WTC11 (cell line): ENCODE measurements around the gene DBH. TPM values are rescaled to one million over a fixed set of nuclear protein-coding genes. Genes with fewer than 3 reads are reported as not detected.
A peak's percentile ranks its signal among the peaks of the same experiment; 100 is the strongest.

Experiments used
- ATAC-seq: fragments of 200-7000 bp; cut with Tn5 transposase; 2 replicates; pipeline ENCODE4 v1.10.0; 2021; ENCODE audit warnings: mild to moderate bottlenecking, moderate library complexity
- CTCF ChIA-PET: fragments of 300-600 bp; sonication (Branson Sonifier 250); formaldehyde crosslinking; loops from one replicate; lab custom pipeline; 2021; ENCODE audit warnings: antibody characterized with exemption; lab: Charles Lee
- POLR2A ChIA-PET: fragments of 350-600 bp; sonication (Branson Sonifier 250); formaldehyde crosslinking; loops from one replicate; lab custom pipeline; 2021; ENCODE audit warnings: antibody characterized with exemption; lab: Charles Lee
- DNase-seq: peaks from one replicate; pipeline ENCODE4 v3.0.0; 2021; ENCODE audit warnings: low spot score
- H3K27ac Mint-ChIP-seq: 2 replicates; pipeline ENCODE4 v1.8.0; 2021; ENCODE audit warnings: mixed read lengths
- H3K27me3 Mint-ChIP-seq: 2 replicates; pipeline ENCODE4 v1.8.0; 2021; ENCODE audit warnings: low read depth, mild to moderate bottlenecking, moderate library complexity, mixed read lengths
- H3K36me3 Mint-ChIP-seq: 2 replicates; pipeline ENCODE4 v1.8.0; 2021; ENCODE audit warnings: mixed read lengths
- H3K4me1 Mint-ChIP-seq: 2 replicates; pipeline ENCODE4 v1.8.0; 2022; ENCODE audit warnings: mixed read lengths
- H3K4me3 Mint-ChIP-seq: 2 replicates; pipeline ENCODE4 v1.8.0; 2021; ENCODE audit warnings: mild to moderate bottlenecking, moderate library complexity, mixed read lengths
- H3K9me3 Mint-ChIP-seq: 2 replicates; pipeline ENCODE4 v1.8.0; 2021; ENCODE audit warnings: mixed read lengths
- EMX1 ChIP-seq: fragments of 250-450 bp; sonication (Bioruptor Pico); IDR thresholded peaks from 2 replicates; pipeline ENCODE4 v1.8.0; 2021; ENCODE audit warnings: mild to moderate bottlenecking
- ETV6 ChIP-seq: sonication (generic); formaldehyde crosslinking; IDR thresholded peaks from 2 replicates; pipeline ENCODE4 v1.8.1; 2022; ENCODE audit warnings: mild to moderate bottlenecking, missing genetic modification reagents
- HMGXB4 ChIP-seq: sonication (generic); formaldehyde crosslinking; IDR thresholded peaks from 2 replicates; pipeline ENCODE4 v1.8.1; 2023; ENCODE audit warnings: mild to moderate bottlenecking, moderate library complexity, missing genetic modification reagents
- MAX ChIP-seq: sonication (generic); formaldehyde crosslinking; IDR thresholded peaks from 2 replicates; pipeline ENCODE4 v1.8.0; 2022; ENCODE audit warnings: mild to moderate bottlenecking, missing genetic modification reagents
- NFYB ChIP-seq: sonication (generic); formaldehyde crosslinking; conservative IDR thresholded peaks from 2 replicates; pipeline ENCODE4 v1.8.0; 2022; ENCODE audit warnings: low read depth, missing genetic modification reagents
- PRRX2 ChIP-seq: fragments of 250-450 bp; sonication (Bioruptor Pico); IDR thresholded peaks from 2 replicates; pipeline ENCODE4 v1.8.0; 2021; ENCODE audit warnings: mild to moderate bottlenecking
- RORB ChIP-seq: fragments of 250-450 bp; sonication (Bioruptor Pico); IDR thresholded peaks from 2 replicates; pipeline ENCODE4 v1.9.0; 2021; ENCODE audit warnings: mild to moderate bottlenecking
- ZBTB21 ChIP-seq: sonication (generic); formaldehyde crosslinking; IDR thresholded peaks from 2 replicates; pipeline ENCODE4 v1.8.1; 2023; ENCODE audit warnings: mild to moderate bottlenecking, missing genetic modification reagents, borderline replicate concordance
- ZMAT4 ChIP-seq: fragments of 250-450 bp; sonication (Bioruptor Pico); IDR thresholded peaks from 2 replicates; pipeline ENCODE4 v1.9.0; 2021; ENCODE audit warnings: mild to moderate bottlenecking
- ZNF263 ChIP-seq: sonication (generic); formaldehyde crosslinking; IDR thresholded peaks from 2 replicates; pipeline ENCODE4 v1.8.1; 2022; ENCODE audit warnings: low read depth, mild to moderate bottlenecking, moderate library complexity, missing genetic modification reagents
- total RNA-seq: library from RNA; stranded (reverse); gene quantifications from 3 replicates; pipeline ENCODE4 v1.2.3, GENCODE V29; 2021
- TF ChIP-seq, protein P1 (sequence below): sonication (generic); formaldehyde crosslinking; conservative IDR thresholded peaks from 2 replicates; pipeline ENCODE4 v1.8.1; 2023; ENCODE audit warnings: mild to moderate bottlenecking, low read depth, missing genetic modification reagents, moderate library complexity
- TF ChIP-seq, protein P2 (sequence below): fragments of 250-450 bp; sonication (Bioruptor Pico); IDR thresholded peaks from 2 replicates; pipeline ENCODE4 v1.9.0; 2021; ENCODE audit warnings: mild to moderate bottlenecking
- TF ChIP-seq, protein P3 (sequence below): fragments of 250-450 bp; sonication (Bioruptor Pico); IDR thresholded peaks from 2 replicates; pipeline ENCODE4 v1.9.0; 2021; ENCODE audit warnings: moderate library complexity, mild to moderate bottlenecking, inconsistent platforms, borderline replicate concordance
- TF ChIP-seq, protein P4 (sequence below): sonication (generic); formaldehyde crosslinking; IDR thresholded peaks from 2 replicates; pipeline ENCODE4 v1.8.1; 2023; ENCODE audit warnings: mild to moderate bottlenecking, missing genetic modification reagents, moderate library complexity
- TF ChIP-seq, protein P5 (sequence below): sonication (generic); formaldehyde crosslinking; IDR thresholded peaks from 2 replicates; pipeline ENCODE4 v1.8.1; 2022; ENCODE audit warnings: mild to moderate bottlenecking, moderate library complexity, missing genetic modification reagents

The DBH gene
- total RNA-seq, 1 experiment from 2014 or later, result 0.24 TPM

- TF ChIP-seq, protein P1, sequence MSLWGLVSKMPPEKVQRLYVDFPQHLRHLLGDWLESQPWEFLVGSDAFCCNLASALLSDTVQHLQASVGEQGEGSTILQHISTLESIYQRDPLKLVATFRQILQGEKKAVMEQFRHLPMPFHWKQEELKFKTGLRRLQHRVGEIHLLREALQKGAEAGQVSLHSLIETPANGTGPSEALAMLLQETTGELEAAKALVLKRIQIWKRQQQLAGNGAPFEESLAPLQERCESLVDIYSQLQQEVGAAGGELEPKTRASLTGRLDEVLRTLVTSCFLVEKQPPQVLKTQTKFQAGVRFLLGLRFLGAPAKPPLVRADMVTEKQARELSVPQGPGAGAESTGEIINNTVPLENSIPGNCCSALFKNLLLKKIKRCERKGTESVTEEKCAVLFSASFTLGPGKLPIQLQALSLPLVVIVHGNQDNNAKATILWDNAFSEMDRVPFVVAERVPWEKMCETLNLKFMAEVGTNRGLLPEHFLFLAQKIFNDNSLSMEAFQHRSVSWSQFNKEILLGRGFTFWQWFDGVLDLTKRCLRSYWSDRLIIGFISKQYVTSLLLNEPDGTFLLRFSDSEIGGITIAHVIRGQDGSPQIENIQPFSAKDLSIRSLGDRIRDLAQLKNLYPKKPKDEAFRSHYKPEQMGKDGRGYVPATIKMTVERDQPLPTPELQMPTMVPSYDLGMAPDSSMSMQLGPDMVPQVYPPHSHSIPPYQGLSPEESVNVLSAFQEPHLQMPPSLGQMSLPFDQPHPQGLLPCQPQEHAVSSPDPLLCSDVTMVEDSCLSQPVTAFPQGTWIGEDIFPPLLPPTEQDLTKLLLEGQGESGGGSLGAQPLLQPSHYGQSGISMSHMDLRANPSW (CRISPR knock-in tag), result no peak
These were observed 65.3 kb downstream of the DBH start (continued) for GRCh38 chr9:133701321-133701980.

DNA sequence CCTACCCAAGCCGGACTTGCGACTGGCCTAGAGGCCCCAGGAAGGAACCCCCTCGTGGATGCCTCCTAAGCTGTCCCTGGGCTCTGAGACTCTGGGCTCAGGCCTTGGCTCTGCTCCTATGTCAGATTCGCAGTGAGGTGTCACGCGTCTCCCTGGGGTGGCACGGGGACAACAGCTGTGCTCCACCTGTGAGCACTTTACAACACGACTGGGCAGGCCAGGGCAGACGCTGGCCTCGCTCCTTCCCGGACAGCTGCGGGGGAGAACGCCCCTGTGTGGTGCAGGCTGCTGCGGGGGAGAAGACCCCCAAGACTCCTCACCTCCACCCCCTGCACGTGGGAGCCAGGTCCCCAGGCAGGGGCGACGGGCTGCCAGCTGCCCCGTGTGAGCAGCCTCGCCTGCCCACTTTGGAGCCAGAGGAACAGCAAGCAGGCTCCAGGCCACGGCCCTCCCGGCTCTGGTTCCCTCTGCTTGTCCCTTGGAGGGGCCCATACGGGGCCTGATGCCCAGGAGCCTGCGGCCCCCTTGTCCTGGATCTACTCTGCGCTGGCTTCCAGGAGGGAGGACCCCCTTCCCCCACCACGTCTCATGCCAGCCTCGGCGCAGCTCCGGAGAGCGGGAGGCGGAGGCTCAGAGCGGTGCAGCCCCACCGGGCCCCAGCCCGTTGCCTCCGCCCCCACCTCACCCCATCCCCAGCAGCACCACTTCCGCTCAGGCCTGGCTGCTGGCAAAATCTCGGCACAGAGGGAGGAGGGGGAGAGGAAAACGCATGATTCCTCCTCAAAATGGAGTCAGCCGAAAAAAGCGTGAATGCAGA lies 66.0 kb downstream of the DBH start:
- DNase-seq, result peak; percentile 21
- Mint-ChIP-seq H3K4me3 (no peak overlapping the region), H3K36me3 (no peaks in the 10 kb centered on the region), H3K27me3 (no peaks in the 10 kb centered on the region), H3K4me1 (peaks cover 4% of the 10 kb centered on the region; the same call in 1 of the 2 replicates), H3K27ac (no peak overlapping the region), H3K9me3 (0 out of 2 replicates have a peak, but pooled peaks cover 4% of the 10 kb centered on the region)
- ATAC-seq, result peak; percentile 78
- TF ChIP-seq ETV6 (CRISPR knock-in tag) (no peak), HMGXB4 (no peak), MAX (CRISPR knock-in tag) (0 out of 2 replicates have a peak, but pooled peaks have one; percentile 36), ZNF263 (CRISPR knock-in tag) (no peak), ZMAT4 (no peak), NFYB (no peak)
- TF ChIP-seq, protein P2, sequence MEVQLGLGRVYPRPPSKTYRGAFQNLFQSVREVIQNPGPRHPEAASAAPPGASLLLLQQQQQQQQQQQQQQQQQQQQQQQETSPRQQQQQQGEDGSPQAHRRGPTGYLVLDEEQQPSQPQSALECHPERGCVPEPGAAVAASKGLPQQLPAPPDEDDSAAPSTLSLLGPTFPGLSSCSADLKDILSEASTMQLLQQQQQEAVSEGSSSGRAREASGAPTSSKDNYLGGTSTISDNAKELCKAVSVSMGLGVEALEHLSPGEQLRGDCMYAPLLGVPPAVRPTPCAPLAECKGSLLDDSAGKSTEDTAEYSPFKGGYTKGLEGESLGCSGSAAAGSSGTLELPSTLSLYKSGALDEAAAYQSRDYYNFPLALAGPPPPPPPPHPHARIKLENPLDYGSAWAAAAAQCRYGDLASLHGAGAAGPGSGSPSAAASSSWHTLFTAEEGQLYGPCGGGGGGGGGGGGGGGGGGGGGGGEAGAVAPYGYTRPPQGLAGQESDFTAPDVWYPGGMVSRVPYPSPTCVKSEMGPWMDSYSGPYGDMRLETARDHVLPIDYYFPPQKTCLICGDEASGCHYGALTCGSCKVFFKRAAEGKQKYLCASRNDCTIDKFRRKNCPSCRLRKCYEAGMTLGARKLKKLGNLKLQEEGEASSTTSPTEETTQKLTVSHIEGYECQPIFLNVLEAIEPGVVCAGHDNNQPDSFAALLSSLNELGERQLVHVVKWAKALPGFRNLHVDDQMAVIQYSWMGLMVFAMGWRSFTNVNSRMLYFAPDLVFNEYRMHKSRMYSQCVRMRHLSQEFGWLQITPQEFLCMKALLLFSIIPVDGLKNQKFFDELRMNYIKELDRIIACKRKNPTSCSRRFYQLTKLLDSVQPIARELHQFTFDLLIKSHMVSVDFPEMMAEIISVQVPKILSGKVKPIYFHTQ (CRISPR knock-in tag), result no peak
- CTCF ChIA-PET, result interaction anchor here (0.7 to 2.7 kb wide), 6 partner anchors 11 to 360 kb away, joined by 3 to 13 read pairs (median 4); no protein-coding TSS in a partner anchor
- POLR2A ChIA-PET, result no interaction called here

DNA sequence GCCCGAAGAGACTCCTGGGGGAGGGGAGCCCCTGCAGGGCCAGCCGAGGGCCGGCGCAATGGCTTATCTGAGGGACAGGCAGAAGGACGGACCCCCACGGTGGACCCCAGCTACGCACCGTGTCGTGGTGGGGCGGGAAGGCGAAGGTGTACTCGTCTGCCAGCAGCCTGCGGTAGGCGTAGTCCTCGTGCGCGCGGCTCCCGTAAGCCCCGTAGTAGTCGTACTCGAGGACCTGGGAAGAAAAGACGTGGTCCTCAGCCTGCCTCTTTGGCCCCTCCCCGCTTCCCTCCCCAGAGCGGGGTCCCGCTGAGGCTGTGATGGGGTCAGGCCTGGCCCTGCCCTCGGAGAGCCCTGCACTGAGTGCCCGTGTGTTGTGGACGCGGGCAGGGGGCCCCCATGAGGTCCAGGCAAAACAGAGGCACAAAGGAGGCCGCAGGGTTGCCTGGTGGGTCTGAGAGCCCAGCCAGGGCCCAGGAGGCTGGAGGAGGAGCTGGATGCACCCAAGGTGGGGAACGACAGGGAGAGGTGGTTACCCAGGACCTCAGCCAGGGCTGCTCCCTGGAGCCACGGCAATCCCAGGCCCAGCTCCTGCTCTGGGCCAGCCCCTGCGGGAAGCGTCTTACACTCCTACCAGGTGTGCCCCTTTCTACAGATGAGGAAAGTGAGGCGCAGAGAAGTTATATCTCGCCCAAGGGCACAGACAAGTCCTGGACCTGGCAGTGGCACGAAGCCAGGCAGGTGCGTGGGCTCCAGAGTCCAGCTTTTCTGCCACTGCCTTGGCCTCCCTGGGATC lies 66.8 kb downstream of the DBH start:
- peak; percentile 57 for ATAC-seq
- DNase-seq, result peak; percentile 31
- no peaks in the 10 kb centered on the region for H3K36me3 Mint-ChIP-seq
- CTCF ChIA-PET, result interaction anchor here (1.0 to 2.7 kb wide), 4 partner anchors 11 to 40 kb away, joined by 3 to 13 read pairs (median 4); no protein-coding TSS in a partner anchor
- H3K4me1 Mint-ChIP-seq, result peaks cover 4% of the 10 kb centered on the region; the same call in 1 of the 2 replicates
- H3K4me3 Mint-ChIP-seq, result no peak overlapping the region
- no peaks in the 10 kb centered on the region for H3K27me3 Mint-ChIP-seq
- no peak overlapping the region for H3K27ac Mint-ChIP-seq
- POLR2A ChIA-PET, result no interaction called here
- 0 out of 2 replicates have a peak, but pooled peaks cover 4% of the 10 kb centered on the region for H3K9me3 Mint-ChIP-seq
- TF ChIP-seq, protein P3, sequence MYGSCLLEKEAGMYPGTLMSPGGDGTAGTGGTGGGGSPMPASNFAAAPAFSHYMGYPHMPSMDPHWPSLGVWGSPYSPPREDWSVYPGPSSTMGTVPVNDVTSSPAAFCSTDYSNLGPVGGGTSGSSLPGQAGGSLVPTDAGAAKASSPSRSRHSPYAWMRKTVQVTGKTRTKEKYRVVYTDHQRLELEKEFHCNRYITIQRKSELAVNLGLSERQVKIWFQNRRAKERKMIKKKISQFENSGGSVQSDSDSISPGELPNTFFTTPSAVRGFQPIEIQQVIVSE (CRISPR knock-in tag), result no peak
- no peak for TF ChIP-seq RORB
- no peak for TF ChIP-seq PRRX2 (CRISPR knock-in tag)
- no peak for TF ChIP-seq EMX1 (CRISPR knock-in tag)
- TF ChIP-seq, protein P4, sequence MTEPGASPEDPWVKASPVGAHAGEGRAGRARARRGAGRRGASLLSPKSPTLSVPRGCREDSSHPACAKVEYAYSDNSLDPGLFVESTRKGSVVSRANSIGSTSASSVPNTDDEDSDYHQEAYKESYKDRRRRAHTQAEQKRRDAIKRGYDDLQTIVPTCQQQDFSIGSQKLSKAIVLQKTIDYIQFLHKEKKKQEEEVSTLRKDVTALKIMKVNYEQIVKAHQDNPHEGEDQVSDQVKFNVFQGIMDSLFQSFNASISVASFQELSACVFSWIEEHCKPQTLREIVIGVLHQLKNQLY (CRISPR knock-in tag), result peak; percentile 40; the same call in 1 of the 2 replicates
- TF ChIP-seq, protein P5, sequence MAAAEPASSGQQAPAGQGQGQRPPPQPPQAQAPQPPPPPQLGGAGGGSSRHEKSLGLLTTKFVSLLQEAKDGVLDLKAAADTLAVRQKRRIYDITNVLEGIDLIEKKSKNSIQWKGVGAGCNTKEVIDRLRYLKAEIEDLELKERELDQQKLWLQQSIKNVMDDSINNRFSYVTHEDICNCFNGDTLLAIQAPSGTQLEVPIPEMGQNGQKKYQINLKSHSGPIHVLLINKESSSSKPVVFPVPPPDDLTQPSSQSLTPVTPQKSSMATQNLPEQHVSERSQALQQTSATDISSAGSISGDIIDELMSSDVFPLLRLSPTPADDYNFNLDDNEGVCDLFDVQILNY (CRISPR knock-in tag), result 0 out of 2 replicates have a peak, but pooled peaks have one; percentile 36
- TF ChIP-seq ZBTB21 (CRISPR knock-in tag), result no peak
- peak; percentile 59; the same call in 1 of the 2 replicates for TF ChIP-seq HMGXB4
